H1 (cell line): ENCODE results near the gene MAGI1. TPM values are rescaled to one million over a fixed set of nuclear protein-coding genes. Genes with fewer than 3 reads are reported as not detected.

Source experiments
- CHD2 ChIP-seq: IDR thresholded peaks from 2 replicates; pipeline ENCODE4 v1.6.1; 2012; ENCODE audit warnings: low read length, improper control_type of control experiment
- RBBP5 ChIP-seq: IDR thresholded peaks from 2 replicates; pipeline ENCODE4 v1.7.1; 2012; ENCODE audit warnings: low read depth, mild to moderate bottlenecking, inconsistent platforms, low read length, moderate library complexity, borderline replicate concordance
- polyA plus RNA-seq, 7 experiments: library from polyadenylated mRNA; depleted of rRNA in 3 of 7; stranded (reverse) in 5 of 7; unstranded in 2 of 7; fragments of >200 nt in 5 of 7; fragments of 200-250 nt in 2 of 7; gene quantifications; 1 replicate in 5 of 7; 2 replicates in 1 of 7; 4 replicates in 1 of 7; pipeline versions ENCODE4 v1.2.1 to v1.2.3, GENCODE V29; 2011 to 2013; ENCODE audit warnings: missing spikeins in 2 of 7, mixed read lengths in 2 of 7
- total RNA-seq: library from RNA; stranded (reverse); fragmentation: NEBNext Ultra II Directional; extraction: Animal tissue kit (Norgen Biotek cat#: 25700); gene quantifications from 2 replicates; pipeline ENCODE4 v1.2.1, GENCODE V29; 2021
- TF ChIP-seq, protein P1 (sequence below): fragments of 300-600 bp; sonication (generic); IDR thresholded peaks from 2 replicates; pipeline ENCODE4 v1.7.1; 2012; ENCODE audit warnings: low read length, moderate library complexity, mild to moderate bottlenecking, inconsistent platforms; ENCODE audit not compliant: insufficient replicate concordance

Gene MAGI1
- total and polyA plus RNA-seq, 2 of the 8 experiments (the other 6 are each of a cell fraction or from before 2014, with no cell fraction given) = 19.8 to 78.0 TPM

GRCh38 chr3:65623362-65623761, 415.4 kb downstream of the MAGI1 start (continued):
- TF ChIP-seq, protein P1, sequence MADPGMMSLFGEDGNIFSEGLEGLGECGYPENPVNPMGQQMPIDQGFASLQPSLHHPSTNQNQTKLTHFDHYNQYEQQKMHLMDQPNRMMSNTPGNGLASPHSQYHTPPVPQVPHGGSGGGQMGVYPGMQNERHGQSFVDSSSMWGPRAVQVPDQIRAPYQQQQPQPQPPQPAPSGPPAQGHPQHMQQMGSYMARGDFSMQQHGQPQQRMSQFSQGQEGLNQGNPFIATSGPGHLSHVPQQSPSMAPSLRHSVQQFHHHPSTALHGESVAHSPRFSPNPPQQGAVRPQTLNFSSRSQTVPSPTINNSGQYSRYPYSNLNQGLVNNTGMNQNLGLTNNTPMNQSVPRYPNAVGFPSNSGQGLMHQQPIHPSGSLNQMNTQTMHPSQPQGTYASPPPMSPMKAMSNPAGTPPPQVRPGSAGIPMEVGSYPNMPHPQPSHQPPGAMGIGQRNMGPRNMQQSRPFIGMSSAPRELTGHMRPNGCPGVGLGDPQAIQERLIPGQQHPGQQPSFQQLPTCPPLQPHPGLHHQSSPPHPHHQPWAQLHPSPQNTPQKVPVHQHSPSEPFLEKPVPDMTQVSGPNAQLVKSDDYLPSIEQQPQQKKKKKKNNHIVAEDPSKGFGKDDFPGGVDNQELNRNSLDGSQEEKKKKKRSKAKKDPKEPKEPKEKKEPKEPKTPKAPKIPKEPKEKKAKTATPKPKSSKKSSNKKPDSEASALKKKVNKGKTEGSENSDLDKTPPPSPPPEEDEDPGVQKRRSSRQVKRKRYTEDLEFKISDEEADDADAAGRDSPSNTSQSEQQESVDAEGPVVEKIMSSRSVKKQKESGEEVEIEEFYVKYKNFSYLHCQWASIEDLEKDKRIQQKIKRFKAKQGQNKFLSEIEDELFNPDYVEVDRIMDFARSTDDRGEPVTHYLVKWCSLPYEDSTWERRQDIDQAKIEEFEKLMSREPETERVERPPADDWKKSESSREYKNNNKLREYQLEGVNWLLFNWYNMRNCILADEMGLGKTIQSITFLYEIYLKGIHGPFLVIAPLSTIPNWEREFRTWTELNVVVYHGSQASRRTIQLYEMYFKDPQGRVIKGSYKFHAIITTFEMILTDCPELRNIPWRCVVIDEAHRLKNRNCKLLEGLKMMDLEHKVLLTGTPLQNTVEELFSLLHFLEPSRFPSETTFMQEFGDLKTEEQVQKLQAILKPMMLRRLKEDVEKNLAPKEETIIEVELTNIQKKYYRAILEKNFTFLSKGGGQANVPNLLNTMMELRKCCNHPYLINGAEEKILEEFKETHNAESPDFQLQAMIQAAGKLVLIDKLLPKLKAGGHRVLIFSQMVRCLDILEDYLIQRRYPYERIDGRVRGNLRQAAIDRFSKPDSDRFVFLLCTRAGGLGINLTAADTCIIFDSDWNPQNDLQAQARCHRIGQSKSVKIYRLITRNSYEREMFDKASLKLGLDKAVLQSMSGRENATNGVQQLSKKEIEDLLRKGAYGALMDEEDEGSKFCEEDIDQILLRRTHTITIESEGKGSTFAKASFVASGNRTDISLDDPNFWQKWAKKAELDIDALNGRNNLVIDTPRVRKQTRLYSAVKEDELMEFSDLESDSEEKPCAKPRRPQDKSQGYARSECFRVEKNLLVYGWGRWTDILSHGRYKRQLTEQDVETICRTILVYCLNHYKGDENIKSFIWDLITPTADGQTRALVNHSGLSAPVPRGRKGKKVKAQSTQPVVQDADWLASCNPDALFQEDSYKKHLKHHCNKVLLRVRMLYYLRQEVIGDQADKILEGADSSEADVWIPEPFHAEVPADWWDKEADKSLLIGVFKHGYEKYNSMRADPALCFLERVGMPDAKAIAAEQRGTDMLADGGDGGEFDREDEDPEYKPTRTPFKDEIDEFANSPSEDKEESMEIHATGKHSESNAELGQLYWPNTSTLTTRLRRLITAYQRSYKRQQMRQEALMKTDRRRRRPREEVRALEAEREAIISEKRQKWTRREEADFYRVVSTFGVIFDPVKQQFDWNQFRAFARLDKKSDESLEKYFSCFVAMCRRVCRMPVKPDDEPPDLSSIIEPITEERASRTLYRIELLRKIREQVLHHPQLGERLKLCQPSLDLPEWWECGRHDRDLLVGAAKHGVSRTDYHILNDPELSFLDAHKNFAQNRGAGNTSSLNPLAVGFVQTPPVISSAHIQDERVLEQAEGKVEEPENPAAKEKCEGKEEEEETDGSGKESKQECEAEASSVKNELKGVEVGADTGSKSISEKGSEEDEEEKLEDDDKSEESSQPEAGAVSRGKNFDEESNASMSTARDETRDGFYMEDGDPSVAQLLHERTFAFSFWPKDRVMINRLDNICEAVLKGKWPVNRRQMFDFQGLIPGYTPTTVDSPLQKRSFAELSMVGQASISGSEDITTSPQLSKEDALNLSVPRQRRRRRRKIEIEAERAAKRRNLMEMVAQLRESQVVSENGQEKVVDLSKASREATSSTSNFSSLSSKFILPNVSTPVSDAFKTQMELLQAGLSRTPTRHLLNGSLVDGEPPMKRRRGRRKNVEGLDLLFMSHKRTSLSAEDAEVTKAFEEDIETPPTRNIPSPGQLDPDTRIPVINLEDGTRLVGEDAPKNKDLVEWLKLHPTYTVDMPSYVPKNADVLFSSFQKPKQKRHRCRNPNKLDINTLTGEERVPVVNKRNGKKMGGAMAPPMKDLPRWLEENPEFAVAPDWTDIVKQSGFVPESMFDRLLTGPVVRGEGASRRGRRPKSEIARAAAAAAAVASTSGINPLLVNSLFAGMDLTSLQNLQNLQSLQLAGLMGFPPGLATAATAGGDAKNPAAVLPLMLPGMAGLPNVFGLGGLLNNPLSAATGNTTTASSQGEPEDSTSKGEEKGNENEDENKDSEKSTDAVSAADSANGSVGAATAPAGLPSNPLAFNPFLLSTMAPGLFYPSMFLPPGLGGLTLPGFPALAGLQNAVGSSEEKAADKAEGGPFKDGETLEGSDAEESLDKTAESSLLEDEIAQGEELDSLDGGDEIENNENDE = no peak
- TF ChIP-seq CHD2 = no peak
- no peak for TF ChIP-seq RBBP5
